ENCODE results near the gene GIPC1.
"Not testable (repeated sequence)": the region's sequence is repeated elsewhere in the genome, so short reads cannot be mapped to it uniquely, and the experiment has no call there.

The GIPC1 gene

DNA sequence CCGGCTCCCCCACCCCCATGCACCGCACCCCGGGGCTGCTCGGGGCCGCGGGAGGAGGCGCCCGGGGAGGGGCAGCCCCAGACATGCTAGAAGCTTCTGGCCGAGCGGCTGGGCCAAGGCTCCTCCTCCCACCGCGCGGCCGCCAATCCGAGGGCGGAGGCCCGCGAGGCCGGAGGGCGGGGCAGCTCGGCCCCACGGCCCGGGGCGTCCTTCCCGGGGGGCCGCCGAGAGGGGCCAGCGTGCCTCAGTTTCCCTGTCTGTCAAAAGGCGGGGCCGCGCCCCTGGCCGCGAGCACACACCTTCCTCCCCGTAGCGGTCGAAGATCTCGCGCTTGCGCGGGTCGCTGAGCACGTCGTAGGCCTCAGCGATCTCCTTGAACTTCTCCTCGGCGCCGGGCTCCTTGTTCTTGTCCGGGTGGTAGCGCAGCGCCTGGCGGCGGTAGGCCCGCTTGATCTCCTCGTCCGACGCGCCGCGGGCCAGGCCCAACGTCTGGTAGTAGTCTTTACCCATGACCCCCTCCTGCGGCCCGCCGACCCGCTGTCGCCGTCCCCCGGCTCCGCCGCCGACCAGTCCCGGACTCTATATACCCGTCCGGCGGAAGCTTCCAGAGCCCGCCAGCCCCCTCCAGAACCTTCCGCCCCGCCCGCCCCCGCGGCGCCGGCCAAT, 22.0 kb upstream of the GIPC1 start, which contains the start of gene DNAJB1:
Gene DNAJB1 (minus strand): TSS at position 558 of the 666 bp plus-strand sequence. CDS start 48 bp downstream, at position 510.
- peak; percentile 66 for DNase-seq (ENCODE audit: low read depth)

GRCh38 chr19:14517446-14517839, 21.5 kb upstream of the GIPC1 start:
- DNase-seq (ENCODE audit: low read depth): no peak

GRCh38 chr19:14516746-14517438, 21.0 kb upstream of the GIPC1 start:
- DNase-seq (ENCODE audit: low read depth): no peak

GRCh38 chr19:14516048-14516534, 20.2 kb upstream of the GIPC1 start:
- no peak for DNase-seq (ENCODE audit: low read depth)

DNA sequence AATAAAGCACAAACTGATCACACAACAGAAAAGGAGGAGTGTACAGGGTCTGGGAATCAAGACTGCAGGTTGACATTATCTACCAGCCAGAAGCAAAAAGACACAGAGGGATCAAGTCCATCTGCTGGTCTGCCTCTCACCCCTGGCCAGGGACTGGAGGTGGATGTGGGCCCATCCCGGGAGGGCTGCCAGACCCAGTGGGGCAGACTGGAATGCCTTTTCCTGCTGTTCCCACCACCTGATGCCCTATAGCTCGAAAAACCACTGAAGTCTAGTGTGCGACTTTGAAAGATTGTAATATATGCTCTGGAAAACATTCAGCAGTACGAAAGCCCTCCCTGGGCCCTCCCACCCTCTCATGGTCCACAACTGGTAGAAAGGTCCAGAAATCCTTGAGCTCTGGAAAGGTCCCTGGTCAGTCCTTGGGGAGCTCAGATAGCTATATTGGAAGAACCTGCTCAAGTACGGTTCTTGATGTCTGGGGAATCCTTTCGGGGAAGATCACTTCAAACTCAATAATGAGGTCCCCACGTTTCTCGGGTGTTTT, 19.6 kb upstream of the GIPC1 start:
- no peak for DNase-seq (ENCODE audit: low read depth)

GRCh38 chr19:14514215-14514863, 18.4 kb upstream of the GIPC1 start:
- DNase-seq (ENCODE audit: low read depth): no peak

GRCh38 chr19:14512406-14512961, 16.6 kb upstream of the GIPC1 start:
- DNase-seq (ENCODE audit: low read depth): no peak

DNA sequence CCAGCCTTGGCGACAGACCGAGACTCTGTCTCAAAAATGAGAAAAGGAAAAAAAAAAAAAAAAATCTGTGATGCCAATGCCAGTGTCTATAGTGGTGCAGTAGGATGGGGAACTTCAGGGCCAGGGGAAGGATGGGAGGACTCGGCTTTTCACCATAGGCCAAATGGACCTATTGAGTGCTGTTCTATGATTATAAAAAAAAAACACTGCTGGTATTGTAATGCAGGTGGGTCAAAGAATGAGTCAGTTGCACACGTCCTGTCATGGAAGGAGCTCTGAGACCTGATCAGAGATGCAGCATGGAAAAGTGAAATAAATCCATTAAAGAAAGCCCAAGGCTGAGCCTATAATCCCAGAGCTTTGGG, 15.3 kb upstream of the GIPC1 start:
- DNase-seq (ENCODE audit: low read depth): no peak

DNA sequence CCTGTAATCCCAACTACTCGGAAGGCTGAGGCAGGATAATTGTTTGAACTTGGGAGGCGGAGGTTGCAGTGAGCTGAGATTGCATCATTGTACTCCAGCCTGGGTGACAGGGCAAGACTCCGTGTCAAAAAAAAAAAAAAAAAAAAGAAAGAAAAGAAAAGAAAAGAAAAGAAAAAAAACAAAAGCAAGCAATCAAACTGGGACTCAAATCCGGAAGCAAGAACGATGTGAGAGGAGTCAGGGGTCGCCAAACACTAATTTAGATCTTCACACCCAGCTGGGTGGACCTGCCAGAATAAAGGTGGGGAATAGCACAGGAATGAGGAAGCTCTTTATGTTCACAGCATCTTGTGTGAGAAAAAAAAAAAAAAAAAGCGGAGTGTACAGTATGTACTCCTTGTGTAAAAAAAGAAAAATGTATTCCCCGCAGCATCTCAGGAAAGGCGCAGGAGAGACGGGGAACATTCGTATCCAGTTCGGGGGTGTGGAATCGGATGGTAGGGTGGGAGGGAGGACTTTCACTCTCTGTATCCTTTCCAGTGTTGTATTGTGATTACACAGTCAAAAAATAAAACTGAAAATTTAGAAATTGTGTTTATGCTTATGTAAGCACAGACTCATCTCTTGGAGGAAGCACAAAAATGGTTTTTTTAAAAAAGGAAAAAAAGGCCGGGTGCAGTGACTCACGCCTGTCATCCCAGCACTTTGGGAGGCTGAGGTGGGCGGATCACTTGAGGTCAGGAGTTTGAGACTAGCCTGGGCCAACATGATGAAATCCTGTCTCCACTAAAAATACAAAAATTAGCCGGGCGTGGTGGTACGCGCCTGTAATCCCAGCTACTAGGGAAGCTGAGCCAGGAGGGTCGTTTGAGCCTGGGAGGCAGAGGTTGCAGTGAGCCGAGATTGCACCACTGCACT, 14.6 kb upstream of the GIPC1 start:
- peak; percentile 76 for DNase-seq (ENCODE audit: low read depth)

DNA sequence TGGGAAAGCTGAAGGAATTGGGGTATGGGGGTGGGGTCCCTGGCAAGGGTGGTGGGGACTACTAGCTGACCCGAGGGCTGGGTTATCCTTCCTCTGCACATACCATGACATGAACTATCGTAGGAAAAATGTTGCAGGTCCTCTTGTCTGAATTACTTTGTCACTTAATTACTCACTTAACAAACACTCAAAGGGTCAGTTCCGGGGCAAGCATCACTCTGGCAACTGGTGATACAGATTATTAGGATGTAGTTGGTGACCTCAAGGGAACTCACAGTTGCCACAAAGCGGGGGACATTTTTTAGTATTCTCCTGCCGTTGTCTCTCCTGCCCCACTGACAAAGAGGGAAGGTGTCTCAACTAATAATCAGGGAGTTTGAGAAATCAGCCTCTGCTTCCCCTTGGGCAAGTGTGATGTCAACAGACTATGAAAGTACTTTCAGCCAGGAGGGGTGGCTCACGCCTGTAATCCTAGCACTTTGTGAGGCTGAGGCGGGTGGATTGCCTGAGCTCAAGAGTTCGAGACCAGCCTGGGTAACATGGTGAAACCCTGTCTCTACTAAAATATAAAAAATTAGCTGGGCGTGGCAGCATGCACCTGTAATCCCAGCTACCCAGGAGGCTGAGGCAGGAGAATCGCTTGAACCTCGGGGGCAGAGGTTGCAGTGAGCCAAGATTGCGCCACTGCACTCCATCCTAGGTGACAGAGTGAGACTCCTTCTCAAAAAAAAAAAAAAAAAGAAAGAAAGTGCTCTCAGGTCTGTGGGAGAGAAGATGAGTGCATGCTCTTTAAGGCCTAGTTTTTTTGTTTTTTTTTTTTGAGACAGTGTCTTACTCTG, 12.0 kb upstream of the GIPC1 start:
- DNase-seq (ENCODE audit: low read depth): no peak

GRCh38 chr19:14505488-14506239, 9.7 kb upstream of the GIPC1 start:
- DNase-seq (ENCODE audit: low read depth): no peak

DNA sequence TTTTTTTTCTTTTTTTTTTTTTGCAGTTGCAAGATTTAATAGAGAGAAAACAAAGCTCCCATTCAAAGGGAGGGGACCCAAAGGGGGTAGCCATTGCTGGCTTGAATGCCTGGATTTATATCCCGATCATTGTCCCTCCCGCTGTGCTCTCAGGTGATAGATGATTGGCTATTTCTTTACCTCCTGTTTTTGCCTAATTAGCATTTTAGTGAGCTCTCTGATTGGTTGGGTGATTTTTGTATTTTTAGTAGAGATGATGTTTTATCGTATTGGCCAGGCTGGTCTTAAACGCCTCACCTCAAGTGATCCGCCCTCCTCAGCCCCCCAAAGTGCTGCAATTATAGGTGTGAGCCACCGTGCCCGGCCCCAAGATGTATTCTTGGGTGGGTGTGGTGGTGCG, 8.6 kb upstream of the GIPC1 start:
- not testable (repeated sequence) for DNase-seq (ENCODE audit: low read depth)

DNA sequence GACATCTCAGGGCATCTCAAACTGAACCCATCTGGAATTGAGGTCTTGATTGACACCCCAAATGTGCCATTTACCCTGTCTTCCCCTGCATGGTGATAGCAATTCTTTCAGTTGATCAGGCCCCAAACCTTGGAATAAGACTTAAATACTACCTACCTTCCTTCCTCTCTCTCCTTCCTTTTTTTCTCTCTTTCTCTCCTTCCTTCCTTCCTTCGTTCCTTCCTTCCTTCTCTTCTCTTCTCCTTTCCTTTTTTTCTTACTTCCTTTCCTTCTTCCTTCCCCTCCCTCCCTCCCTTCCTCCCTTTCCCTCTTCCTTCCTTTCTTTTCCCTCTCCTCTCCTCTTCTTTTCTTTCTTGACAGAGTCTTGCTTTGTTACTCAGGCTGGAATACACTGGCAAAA, 7.4 kb upstream of the GIPC1 start:
- no peak for DNase-seq (ENCODE audit: low read depth)

DNA sequence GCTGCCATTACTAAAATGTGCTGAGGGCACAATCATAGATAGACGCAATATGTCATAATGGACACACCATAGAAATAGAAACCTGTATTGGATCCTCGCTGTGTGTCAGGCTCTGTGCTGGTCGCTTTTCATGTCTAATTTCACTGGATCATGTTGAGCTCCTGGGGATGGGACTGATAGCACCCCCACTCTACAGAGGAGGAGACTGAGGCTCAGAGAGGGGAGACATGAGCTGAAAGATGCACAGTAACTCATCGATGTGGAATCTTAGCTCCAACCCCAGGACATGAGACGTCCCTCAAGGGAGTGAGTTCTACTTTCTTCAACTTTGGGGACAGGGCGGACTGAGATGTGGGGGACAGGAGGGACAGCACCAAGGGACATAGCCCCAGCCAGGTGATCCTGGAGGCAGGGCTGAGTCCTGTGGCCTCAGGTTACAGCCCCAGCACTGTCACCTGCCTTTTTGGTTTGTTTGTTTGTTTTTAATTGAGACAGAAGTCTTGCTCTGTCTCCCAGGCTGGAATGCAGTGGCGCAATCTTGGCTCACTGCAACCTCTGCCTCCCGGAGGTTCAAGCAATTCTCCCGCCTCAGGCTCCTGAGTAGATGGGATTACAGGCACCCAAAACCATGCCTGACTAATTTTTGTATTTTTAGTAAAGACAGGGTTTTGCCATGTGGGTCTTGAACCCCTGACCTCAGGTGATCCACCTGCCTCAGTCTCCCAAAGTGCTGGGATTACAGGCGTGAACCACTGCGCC, 6.6 kb upstream of the GIPC1 start:
- no peak for DNase-seq (ENCODE audit: low read depth)

DNA sequence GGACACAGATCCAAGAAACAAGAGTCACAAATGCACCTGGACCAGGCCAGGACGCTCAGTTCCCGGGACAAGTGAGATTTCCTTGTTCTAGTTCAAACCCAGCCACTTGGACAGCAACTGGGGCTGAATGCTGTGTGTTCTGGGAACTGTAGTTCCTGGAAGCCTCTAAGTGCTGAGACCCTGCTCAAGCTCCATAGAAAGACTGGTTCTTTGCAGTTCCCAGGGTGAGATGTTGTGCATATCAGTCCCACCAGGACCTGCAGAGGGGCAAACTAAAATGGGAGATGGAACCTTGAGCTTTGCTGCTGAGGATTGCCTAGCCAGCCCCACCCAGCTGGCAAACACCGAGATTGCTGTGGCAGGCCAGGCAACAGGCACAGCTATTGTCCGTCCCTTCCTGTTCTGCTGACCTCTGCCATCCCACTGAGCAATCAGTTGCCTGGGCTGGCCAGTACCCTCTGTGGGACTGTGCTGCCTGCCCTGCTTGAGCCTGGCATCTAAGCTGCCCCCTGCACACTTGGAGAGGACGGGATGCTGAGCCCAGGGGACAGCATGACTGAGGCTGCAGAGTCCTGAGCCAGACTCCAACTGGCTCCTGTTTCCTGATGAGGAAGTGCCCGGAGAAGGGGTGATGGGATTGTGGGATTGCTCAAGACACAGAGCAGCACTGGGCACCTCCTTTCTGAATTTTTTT, 1.4 kb upstream of the GIPC1 start:
- DNase-seq (ENCODE audit: low read depth): no peak

DNA sequence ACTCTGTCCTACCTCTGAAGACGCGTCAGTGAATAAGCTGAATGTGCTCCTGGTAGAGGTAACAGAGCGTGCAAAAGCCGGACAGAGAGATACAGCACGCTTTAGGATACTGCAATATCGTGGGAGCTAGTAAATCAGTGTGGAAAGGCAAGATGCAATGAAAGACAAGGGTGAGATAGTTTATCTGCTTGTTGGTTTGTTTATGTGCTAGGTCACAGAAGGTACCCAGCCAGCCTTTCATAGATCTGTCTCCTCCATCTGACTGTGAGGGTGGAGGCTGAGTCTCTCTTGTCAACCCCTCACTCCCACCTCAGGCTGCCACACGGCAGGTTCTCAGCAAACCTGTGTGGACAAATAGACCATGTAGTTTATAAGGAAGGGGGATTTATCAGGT, 904 bp upstream of the GIPC1 start:
- no peak for DNase-seq (ENCODE audit: low read depth)

GRCh38 chr19:14495672-14496028, 277 bp downstream of the GIPC1 start:
- DNase-seq (ENCODE audit: low read depth): no peak

DNA sequence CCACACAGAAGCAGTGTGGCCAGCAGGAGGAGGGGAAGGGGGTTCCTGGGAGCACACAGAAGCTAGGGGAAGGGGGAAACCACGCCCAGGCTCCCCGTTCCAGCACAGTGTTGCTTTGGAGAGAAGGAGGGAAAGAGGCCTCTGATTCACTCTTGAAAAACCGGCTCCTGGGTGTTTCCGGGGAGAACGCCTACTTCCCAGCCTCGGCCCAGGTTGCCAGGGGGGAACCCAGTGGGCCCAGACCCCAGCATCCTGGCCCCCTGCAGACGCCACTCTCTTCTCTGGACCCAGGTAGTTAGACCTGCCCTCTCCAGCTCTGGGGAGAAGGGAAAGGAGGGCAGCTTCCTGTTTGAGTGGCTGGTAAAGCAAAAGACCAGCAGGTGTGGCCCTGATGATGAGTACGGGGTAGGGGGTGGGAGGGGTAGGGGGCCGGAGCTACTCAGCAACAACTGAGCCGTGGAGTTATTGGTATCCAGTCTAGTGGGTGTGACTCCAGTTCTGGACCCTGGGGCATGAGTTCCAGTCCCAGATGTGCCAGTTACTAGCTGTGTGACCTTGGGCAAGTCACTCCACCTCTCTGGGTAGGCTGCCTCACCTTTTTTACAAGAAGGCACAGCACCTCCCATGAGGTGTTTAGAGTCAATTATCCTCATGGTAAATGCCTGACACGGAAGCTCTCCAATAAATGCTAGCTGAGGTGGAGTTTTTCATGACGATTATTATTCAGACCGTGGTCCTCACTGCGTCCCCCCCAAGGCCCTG, 836 bp downstream of the GIPC1 start:
- no peak for DNase-seq (ENCODE audit: low read depth)
